Measurements from ENCODE around the gene BBS12. TPM values are rescaled to one million over a fixed set of nuclear protein-coding genes. Genes with fewer than 3 reads are reported as not detected.

BBS12 gene
- total and polyA plus RNA-seq, 2 donors (not counting 3 experiments of a cell fraction or from before 2014, with no cell fraction given) = 0.91 to 2.3 TPM

DNA sequence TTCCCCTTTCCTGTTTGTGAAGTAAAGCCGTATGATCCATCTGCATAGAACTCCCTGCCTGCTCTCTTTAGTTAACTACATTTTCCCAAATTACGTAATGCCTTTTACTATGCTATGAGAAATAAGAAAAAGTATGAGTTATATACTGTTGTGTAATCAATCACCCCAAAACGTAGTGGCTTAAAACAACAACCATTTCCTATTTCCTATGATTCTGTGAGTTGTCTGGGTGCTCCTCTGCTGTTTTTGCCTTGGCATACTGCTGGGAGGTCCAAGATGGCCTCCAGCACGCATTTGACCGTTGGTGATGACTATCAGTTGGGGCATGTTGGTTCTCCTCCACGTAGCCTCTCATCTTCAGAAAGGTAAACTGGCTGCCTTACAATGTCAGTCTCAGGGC lies 39.8 kb downstream of the BBS12 start:
- no peak overlapping the region for H2AFZ ChIP-seq (ENCODE audit: low read depth, low read length)
- no peaks in the 10 kb centered on the region for H3K79me2 ChIP-seq (ENCODE audit: control insufficient read depth, insufficient read depth, low read length)
- no peaks in the 10 kb centered on the region for H4K20me1 ChIP-seq (replicated peaks; ENCODE audit: control insufficient read depth, extremely low read depth, insufficient read depth, low read length)
- no peak for TF ChIP-seq GATA2 (IDR thresholded peaks at IDR 0.05; ENCODE audit: insufficient read depth, insufficient read length, low read depth, low read length)
- no peak for TF ChIP-seq JUN (IDR thresholded peaks at IDR 0.05; ENCODE audit: borderline replicate concordance, insufficient read depth, insufficient read length, low read depth)
- TF ChIP-seq, protein P1, sequence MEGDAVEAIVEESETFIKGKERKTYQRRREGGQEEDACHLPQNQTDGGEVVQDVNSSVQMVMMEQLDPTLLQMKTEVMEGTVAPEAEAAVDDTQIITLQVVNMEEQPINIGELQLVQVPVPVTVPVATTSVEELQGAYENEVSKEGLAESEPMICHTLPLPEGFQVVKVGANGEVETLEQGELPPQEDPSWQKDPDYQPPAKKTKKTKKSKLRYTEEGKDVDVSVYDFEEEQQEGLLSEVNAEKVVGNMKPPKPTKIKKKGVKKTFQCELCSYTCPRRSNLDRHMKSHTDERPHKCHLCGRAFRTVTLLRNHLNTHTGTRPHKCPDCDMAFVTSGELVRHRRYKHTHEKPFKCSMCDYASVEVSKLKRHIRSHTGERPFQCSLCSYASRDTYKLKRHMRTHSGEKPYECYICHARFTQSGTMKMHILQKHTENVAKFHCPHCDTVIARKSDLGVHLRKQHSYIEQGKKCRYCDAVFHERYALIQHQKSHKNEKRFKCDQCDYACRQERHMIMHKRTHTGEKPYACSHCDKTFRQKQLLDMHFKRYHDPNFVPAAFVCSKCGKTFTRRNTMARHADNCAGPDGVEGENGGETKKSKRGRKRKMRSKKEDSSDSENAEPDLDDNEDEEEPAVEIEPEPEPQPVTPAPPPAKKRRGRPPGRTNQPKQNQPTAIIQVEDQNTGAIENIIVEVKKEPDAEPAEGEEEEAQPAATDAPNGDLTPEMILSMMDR (IDR thresholded peaks at IDR 0.05; ENCODE audit: extremely low read depth in 1 of 2, insufficient read depth in 1 of 2, low read depth in 1 of 2, low read length in 2 of 2) = no peak
- no peak for TF ChIP-seq EZH2 (IDR thresholded peaks at IDR 0.05; ENCODE audit: borderline replicate concordance, low read depth, low read length, severe bottlenecking)
- TF ChIP-seq, protein P2, sequence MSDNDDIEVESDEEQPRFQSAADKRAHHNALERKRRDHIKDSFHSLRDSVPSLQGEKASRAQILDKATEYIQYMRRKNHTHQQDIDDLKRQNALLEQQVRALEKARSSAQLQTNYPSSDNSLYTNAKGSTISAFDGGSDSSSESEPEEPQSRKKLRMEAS (IDR thresholded peaks at IDR 0.05; ENCODE audit: insufficient read depth, insufficient read length) = no peak
- TF ChIP-seq MYC (IDR thresholded peaks at IDR 0.05; ENCODE audit: low read depth, low read length) = no peak
- no peak for TF ChIP-seq FOS (IDR thresholded peaks at IDR 0.05; ENCODE audit: borderline replicate concordance, insufficient read depth, low read length)
- no peak for TF ChIP-seq POLR2A (IDR thresholded peaks at IDR 0.05; ENCODE audit: low read depth, low read length)
- no peak for TF ChIP-seq POLR2AphosphoS5 (IDR thresholded peaks at IDR 0.05; ENCODE audit: insufficient read depth, low read depth, low read length)
- H3K4me1 ChIP-seq (ENCODE audit: control insufficient read depth, extremely low read depth, insufficient read depth, low read length) = peaks cover 9% of the 10 kb centered on the region
- no peak overlapping the region for H3K27ac ChIP-seq (ENCODE audit: insufficient read depth, low read depth, low read length)
- H3K4me3 ChIP-seq (replicated peaks in 1 of 3; ENCODE audit: insufficient read depth in 1 of 3, low read depth in 1 of 3, low read length in 3 of 3) = no peak overlapping the region
- H3K9me1 ChIP-seq (replicated peaks; ENCODE audit: control insufficient read depth, extremely low read depth, insufficient read depth, low read length) = no peaks in the 10 kb centered on the region
- H3K9ac ChIP-seq (replicated peaks; ENCODE audit: extremely low read depth, insufficient read depth, low read length) = no peak overlapping the region
- no TSS peak for BruUV-seq (replicated peaks)
- H3K36me3 ChIP-seq (ENCODE audit: control insufficient read depth in 2 of 2, extremely low read depth in 1 of 2, insufficient read depth in 2 of 2, low read length in 2 of 2) = no peaks in the 10 kb centered on the region
- no peaks in the 10 kb centered on the region for H3K9me3 ChIP-seq (replicated peaks; ENCODE audit: control insufficient read depth, insufficient read depth, low read length)
- H3K4me2 ChIP-seq (ENCODE audit: insufficient read depth, low read length) = no peak overlapping the region
- POLR2A ChIA-PET = no interaction called here
- FAIRE-seq (no peak), DNase-seq (ENCODE audit: low read depth, low spot score) (no peak)
- intact Hi-C loops (cut with micrococcal nuclease) (no loop called here), dilution Hi-C loops (cut with MboI; ENCODE audit: extremely low pct_ligation_motif_present, low sequenced_read_pairs) (loop anchor here (25.0 kb wide), 1 partner anchor 140 kb away; the partner anchor contains the start of gene NUDT6)
- CTCF ChIA-PET = interaction anchor here (1.3 kb wide), 1 partner anchor 14 kb away, joined by 8 read pairs; no protein-coding TSS in a partner anchor
- H3K27me3 ChIP-seq (ENCODE audit: control insufficient read depth in 2 of 2, insufficient read depth in 2 of 2, low read length in 2 of 2) = no peaks in the 10 kb centered on the region

Data from endothelial cell of umbilical vein (primary cell).